Measurements from ENCODE around the gene MT1B.
"Not testable (repeated sequence)": the region's sequence is repeated elsewhere in the genome, so short reads cannot be mapped to it uniquely, and the experiment has no call there.

The MT1B gene

GRCh38 chr16:56640076-56640475 lies 11.6 kb upstream of the MT1B start:
- DNase-seq, result no peak

DNA sequence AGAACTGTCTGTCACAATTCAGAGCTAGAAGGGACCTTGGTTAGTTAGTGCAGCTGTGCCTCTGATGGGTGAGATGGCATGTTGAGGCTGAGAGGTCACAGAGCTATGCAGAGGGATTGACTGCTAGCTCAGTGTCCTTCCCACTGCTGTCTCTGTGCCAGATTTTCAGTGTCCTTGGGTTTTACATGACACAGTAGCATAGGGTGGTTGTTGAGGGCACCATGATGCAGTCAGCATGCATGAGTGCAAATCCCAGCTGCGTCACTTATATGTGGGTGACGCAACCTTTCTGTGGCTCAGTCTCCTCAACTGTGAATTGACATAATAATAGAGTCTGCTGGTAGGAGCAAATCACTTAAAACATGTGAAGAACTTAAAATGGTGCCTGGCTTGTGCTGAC lies 10.5 kb upstream of the MT1B start:
- DNase-seq, result no peak

- DNase-seq, result no peak
These were observed 8.5 kb upstream of the MT1B start for GRCh38 chr16:56643080-56643778.

DNA sequence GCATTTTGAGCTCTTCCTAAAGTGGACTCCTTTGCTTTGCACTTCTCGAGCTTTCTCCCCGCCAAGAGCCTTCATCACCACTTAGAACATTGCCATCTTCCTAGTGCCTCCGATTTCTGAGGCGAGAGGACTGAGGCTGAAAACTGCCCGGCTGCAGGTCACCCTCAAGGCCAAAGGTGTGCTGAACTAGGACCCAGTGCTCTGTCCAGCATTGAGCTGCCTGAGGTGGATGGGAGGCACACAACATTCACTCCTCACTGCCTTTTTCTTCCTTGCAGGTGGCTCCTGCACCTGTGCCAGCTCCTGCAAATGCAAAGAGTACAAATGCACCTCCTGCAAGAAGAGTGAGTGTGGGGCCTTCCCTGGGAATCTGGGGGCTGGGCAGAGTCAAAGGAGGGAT lies 7.9 kb upstream of the MT1B start:
- no peak for DNase-seq

GRCh38 chr16:56645311-56645710 lies 6.4 kb upstream of the MT1B start:
- no peak for DNase-seq

DNA sequence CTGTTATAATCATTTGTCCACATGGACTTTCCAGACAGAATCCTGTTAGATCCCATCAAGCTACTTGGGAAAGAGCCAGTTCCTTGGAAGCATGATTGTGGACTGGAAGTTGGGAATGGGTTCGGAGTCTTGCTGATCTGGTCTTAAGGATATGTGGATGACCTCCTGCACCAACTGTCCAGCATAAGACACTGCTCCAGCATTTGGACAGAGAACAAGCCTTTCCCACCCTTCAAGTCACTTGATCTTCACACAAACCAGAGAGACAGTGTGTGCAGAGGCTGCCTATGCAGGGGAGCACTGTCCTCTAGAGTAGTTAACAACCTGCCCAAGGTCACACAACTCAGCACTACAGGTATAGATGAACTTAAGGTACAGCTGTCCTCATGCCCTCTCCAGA lies 5.8 kb upstream of the MT1B start:
- DNase-seq, result no peak

GRCh38 chr16:56647641-56648431 lies 3.9 kb upstream of the MT1B start:
- no peak for DNase-seq

- no peak for DNase-seq
These were observed 2.4 kb upstream of the MT1B start for GRCh38 chr16:56649271-56649670.

- no peak for DNase-seq
These were observed 1.9 kb upstream of the MT1B start for GRCh38 chr16:56649820-56650219.

DNA sequence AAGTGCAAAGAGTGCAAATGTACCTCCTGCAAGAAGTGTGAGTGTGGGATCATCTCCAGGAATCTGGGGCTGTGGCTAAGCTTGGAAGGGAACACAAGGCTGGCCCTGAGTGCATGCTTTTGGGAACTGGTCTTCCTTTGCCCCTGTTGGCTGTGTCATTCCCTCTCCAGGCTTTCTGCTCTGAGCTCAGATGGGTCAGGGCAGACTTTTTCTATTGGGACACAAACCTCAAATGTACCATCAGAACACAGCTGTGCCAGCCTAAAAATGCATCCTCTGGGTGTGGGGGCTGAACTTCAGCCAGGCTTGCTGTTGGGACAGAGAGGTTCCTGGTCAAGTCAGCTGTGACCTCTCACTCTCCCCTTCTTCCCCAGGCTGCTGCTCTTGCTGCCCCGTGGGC lies 914 bp downstream of the MT1B start:
- DNase-seq, result no peak

- DNase-seq, result no peak
These were observed 1.5 kb downstream of the MT1B start for GRCh38 chr16:56653218-56653617.

GRCh38 chr16:56657555-56658326 lies 6.1 kb downstream of the MT1B start, which contains the start of gene MT1F:
MT1F (plus strand) TSS chr16:56657959; CDS start chr16:56658059, 100 bp downstream.
- peak; percentile 70 for DNase-seq

DNA sequence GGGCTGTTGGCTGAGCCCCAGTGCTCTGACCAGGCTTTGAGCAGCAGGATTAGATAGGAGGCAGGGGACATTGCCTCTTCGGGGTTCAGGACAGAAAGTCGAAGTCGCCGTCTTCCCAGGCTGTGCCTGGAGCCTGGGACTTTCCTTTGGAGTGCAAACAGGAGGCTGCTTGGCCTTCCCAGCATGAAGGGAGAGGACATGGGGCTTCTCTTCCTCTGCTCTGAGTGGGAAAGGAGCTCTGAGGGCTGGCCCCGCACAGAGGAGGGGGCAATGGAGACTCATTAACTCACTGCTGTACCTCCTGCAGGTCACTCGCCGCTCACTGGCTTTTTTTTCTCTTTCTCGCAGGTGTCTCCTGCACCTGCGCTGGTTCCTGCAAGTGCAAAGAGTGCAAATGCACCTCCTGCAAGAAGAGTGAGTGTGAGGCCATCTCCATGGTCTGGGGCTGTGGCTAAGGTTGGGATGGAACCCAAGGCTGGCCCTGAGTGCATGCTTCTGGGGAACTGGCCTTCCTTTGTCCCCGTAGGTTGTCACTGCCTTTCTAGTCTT lies 6.7 kb downstream of the MT1B start:
- no peak for DNase-seq

DNA sequence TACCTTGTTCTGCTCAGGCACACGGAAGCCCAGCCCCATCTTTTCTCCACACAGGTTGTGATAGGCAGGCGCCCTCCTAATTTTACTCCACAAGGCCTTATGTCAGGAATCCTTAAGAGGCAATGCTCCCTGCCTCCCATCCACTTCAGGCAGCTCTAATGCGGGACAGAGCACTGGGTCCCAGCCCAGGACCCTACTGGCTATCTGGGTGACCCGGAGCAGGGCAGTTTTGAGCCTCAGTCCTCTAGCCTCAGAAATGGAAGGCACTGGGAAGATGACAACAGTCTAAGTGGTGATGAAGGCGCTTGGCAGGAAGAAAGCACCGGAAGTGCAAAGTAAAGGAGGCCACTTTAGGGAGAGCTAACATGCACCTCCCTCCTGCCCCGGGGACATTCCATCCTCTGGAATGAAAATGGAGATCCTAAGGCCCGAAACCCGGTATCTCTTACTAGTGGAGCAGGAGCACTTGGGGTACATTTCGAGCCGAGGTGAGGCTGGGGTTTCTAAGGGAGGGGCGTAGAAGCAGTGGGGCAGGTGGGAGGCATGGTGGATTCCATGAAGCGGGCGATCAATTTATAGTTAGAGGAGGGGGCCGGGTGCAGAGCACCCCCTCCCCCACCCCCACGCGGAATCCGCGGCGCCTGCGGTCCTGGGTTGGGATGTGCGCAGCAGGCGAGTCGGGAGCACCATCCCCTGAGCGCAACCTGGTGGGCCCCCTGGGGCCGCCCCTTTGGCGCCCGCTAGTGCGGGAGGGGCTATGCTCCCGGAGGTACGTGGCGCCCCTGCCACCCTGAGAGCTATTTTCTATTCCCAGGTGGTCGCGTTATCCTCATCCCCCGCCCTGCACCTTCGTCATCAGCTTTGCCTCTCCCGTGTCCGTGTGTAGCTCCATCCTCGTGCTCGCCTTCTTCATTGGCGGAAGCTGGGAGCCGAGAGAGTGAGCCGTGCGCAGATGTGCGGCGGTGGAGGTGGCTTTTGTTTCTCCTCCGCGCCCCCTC lies 11.0 kb downstream of the MT1B start:
- DNase-seq, result no peak

DNA sequence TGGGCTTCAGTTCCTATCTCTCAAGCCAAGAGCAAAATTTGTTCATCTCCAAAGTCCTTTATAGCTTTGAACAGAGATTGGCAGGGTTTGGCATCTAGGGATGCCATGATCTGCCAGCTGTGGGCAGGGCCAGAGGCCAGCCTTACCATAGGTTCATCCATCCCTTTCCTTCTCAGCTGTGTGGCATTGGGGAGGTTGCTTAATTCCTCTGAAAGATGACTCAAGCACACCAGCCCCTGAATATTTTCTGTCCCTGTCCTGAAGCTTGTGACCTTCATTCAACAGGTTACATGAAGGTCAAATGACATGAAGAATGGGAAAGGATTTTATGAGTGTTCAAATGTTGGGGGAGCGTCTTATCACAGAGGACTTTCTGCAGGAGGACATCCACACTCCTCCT lies 12.8 kb downstream of the MT1B start:
- DNase-seq, result no peak

DNA sequence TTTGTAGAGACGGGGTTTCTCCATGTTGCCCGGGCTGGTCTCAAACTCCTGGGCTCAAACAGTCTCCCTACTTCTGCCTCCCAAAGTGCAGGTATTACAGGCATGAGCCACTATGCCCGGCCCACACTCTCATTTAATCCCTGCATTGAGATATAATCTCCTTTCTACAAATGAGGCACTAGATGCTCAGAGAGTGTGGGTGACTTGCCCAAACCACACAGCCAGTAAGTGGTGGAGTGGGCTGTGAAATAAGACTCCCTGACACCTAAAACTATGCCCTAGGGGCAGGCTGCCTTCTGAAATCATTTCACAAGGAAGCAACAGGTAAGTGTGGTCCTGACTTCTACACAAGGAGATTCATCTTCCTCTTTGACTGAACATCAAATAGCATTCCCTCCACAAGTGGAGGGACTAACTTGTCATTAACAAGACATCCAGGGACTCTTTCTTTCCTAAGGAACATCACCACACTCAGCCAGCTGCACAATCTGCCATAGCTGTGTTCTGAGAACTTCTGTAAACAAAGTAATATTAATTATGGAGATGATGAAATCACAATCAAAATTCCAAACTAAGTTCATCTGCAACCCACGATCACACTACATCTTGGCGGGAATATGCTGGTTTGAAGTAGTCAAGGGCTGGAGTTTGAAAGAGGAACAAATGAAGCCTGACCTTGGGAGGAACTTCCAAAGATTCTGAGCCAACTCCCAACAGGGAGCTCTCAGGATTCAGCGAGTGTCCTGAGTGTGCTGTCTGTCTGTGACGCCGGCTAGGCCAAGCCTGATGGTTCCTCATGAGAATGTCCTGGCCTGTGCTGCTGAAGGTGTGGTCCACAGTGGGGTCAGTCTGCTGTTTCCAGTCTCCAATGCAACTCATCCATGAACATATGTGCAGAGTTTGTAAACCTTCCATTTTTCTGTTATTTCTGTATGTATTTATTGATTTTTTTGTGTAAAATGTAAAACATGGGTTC lies 13.9 kb downstream of the MT1B start:
- DNase-seq, result not testable (repeated sequence)

DNA sequence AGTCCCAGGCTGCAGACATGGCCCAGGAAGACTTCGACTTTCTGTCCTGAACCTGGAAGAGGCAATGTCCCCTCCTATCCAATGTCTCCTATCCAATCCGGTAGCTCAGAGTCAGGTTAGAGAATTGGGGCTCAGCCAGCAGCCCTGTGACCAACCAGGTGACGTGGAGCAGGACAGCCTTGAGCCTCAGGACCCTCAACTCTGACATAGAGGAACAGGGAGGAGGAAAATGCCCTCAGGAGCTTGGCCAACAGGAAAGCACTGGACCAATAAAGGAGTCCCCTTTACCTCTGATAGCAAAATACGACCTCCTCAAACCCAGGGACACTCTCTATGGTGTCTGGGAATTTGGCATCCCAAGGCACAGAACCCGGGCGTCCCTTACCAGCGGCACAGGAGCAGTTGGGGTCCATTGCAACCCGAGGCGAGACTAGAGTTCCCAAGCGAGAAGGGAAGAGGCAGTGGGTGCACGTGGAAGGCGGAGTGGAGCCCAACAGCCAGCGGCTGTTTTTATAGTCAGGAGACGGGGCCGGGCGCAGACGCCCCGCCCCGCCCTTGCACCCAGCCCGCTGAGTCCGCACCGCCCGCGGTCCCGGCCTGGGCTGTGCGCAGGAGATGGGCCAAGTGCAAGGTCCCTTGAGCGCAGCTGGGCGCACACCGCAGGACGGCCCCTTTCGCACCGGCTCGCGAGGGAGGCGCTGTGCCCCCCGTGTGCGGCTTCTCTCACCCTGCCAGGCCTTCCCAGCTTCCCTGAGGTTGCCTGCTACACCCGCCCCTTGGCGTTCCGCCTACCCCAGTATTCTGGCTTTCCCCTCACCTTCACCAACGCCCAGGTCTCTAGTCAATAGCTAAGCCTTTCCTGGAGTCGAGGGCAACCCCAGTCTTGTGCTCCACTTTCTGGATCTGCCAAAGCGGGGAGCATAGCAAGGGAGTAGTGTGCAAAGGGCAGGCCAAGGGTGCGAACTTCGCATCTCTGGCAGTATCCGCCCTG lies 16.2 kb downstream of the MT1B start, which contains the start of gene MT1G:
MT1G (minus strand) TSS at position 485 of the 991 bp plus-strand sequence; CDS start at position 413, 72 bp downstream.
- DNase-seq, result no peak

- DNase-seq, result no peak
These were observed 17.5 kb downstream of the MT1B start, which contains the start of gene MT1H for GRCh38 chr16:56669005-56669839. MT1H (plus strand) TSS chr16:56669814; CDS start chr16:56669885, 71 bp downstream.
